HL-60/S4 treated with phorbol 12-myristate 13-acetate at 8.2 ng/mL for 4 days and 3 days (cell line): Measurements from ENCODE around the gene RHOG.
"Not testable (repeated sequence)": the region's sequence is repeated elsewhere in the genome, so short reads cannot be mapped to it uniquely, and the experiment has no call there.

Experiments used
- in situ Hi-C: fragments of 300-500 bp; cut with MboI; formaldehyde crosslinking; loops from 2 replicates; pipeline ENCODE4 v1.15.0; 2022; ENCODE audit warnings: low sequenced_read_pairs

Gene RHOG

DNA sequence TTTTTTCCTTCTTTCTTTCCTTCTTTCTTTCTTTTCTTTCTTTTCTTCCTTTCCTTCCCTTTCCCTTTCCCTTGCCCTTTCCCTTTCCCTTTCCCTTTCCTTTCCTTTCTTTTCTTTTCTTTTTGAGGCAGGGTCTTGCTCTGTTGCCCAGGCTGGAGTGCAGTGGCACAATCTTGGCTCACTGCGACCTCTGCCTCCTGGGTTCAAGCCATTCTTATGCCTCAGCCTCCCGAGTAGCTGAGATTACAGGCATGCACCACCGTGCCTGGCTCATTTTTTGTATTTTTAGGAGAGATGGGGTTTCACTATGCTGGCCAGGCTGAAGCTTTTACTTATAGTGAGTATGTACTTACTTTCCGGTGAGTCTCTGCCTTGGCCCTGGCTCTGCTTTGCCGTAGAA, 25.9 kb downstream of the RHOG start:
- in situ Hi-C loops: not testable (repeated sequence)

DNA sequence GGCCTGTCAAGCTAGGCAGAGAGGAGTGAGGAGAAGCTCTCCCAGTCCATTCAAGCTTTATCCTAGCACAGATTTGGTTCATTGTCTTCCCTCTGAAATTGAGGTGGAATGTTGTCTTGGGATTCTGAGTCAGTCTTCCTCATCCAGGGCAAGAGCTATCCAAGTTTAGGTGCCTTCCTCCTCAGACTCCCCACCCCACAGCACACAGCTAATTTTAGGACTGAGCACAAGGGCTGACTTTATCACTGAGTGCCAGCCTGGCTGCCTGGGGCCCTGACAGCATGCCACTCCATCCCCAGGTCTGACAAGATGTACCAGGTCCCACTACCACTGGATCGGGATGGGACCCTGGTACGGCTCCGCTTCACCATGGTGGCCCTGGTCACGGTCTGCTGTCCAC, 29.8 kb downstream of the RHOG start:
- in situ Hi-C loops: no loop called here

DNA sequence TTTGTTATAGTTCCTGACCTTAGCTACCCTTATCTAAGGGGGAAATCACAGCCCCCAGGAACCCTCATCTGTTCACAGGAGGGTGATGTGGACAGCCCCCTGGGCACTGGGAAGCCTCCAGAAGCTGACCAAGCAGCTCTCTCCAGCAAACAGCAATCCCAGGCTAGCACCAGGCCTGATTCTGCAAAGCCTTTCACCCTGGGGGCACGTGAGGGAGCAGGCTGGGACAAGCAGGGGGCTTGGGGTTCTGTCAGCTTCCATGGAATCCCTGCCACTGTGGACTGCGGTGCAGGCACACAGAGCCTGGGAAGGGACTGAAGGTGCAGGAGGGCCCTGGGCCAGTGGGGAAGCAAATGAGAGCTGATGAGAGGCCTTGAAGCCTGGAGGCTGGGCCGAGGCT, 30.3 kb downstream of the RHOG start:
- in situ Hi-C loops: no loop called here

DNA sequence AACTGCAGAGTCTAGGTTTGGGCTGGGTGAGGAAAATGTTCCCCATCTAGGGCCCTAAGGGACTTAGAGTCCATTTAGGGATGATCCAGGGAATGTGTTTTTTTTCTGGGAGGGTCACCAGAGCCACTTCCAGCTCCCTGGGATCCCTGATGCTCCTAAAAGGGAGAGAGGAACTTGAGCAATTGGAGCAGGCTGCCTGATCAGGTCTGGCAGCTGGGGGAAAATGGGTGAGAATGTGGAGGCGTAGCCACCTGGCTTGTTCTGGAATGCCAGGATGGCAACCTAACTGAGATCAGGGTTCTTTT, 31.2 kb downstream of the RHOG start:
- in situ Hi-C loops: no loop called here

DNA sequence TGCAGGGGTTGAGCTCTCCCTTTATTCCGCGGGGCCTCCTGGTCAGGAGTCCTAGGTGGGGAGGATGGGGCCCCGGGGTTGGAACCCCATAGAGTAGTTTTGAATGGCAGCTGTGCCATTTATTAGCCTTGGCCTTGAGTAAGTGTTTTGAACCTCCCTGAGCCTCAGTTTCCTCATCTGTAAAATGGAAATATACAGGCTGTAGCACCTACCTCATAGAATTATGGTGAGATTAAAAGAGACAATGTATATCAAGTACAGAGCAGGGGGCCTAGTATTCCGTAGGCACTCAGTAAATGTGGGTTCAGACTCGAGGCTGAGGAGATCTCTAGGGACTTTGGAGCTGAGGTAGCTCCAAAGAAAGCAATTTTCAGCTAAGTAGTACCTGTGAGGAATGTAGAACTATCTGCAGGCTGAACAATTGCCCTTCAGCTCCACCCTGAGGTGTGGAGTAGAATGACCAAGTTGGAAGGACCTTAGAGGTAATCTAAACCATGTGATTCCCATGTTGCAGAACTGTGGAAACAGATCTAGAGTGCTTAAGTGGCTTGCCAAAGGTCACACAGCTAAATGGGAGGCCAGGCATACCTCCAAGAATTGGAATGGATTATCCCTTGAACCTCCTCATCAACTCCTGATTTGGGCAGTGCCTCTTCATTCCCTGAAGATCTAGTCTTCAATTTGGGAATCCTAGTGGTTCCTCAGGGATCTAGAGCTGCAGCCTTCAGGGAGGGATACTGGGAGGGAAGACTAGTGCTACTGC, 31.7 kb downstream of the RHOG start:
- in situ Hi-C loops: no loop called here

DNA sequence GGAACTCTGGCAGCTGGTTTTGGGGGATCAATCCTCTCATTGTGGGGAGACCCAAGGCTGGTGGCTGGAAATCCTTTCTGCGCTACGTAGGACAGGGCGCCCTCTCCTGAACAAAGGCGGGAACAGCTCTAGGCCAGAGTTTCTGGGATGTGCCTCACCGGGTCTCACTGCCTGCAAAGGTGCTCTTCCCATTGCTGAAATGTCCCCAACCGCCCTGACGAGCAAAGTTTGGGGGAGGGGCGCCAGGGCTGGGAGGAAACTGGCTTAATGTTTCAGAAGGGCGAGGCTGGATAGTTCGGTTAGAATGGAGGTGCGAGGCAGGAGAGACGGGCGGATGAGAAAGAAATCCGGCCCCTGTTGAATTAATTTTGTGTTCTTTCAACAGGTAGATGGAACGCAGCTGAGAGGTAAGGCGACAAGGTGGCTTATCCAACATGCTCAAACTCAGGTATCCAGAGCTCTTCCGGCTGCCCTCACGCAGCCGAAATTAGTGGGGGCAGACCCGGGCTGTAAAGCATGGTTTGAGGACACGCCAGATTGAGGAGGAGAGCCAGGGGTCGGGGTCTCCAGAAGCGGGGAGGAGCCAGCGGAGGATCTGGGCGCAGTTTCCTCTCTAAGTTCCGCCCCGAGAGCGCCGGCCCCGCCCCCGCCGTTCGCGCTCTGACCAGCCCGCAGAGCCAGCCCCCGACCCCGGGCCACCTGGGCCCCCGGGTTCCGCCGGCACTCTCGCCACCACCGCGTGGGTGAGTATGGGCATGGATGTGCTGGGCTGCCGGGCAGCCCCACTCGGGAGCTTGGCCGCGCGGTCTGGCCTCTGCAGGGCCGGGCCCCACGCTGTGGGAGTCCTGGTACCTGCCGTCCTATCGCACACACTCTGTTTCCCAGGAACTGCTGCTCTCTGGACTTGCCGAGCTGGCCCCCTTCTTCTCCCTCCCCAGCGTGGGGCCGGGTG, 32.6 kb downstream of the RHOG start, which contains the start of gene PGAP2:
Gene PGAP2 (plus strand): TSS at position 652 of the 952 bp plus-strand sequence. CDS start 2,700 bp downstream, outside the sequence.
- in situ Hi-C loops: no loop called here

DNA sequence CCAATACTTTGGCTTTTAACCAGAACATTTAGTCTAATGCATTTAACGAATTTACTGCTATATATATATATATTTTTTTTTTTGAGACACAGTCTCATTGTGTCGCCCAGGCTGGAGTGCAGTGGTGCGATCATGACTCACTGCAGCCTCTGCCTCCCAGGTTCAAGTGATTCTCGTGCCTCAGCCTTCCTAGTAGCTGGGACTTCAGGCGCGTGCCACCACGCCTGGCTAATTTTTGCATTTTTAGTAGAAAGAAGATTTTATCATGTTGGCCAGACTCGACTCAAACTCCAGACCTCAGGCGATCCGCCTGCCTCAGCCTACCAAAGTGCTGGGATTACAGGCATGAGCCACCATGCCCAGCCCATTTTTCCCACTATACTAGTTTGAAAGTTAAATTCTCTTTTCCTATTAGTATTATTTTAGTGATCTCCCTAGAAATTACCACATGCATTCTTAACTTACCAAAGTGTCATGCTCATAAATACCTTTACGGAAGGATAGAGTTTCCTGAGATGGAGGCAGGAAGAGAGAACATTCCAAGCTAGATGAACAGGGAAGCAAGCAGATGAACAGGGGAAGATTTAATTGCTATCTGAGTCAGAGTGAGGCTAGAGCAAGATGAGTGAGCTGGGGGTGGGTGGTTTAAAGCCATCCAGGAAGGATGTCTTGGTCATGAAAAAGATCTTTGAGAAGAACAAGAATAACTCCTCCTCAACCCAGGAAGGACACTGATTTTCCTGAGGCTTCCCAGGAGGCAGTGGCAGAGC, 36.8 kb downstream of the RHOG start:
- in situ Hi-C loops: no loop called here

DNA sequence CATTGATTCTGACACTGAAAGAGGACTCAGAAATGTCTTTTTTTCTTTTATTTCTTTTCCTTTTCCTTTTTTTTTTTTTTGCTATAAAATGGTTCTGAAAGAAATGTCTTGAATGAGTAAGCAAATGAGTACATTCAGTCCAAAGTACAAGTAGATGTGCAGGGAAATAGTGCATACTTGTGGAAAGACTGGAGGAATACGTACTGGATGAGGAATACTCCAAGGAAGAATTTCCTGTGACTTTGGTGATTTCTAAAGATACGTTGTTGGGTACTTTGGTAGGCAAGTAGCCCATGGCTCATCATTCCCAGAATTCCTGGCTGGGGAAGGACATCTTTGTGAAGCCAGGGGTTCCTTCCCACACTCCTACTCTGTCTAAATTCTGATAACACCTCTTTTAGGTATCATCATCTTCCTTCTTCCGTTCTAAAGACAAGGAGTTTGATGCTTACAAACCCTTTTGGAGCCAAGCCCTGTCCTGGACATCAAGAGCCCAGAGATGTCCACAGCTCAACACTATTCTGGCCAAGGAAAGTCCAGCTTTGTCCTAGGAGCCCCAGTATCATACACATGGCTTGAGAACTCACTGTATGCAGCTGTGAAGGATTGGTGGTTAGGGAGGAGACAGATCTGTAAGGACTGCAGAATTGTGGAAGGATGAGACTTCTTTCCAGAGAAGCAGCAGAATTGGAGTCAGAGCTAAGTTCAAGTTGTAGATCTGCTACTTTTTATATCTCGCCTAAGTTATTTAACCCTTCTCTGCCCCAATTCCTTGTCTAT, 38.6 kb downstream of the RHOG start:
- in situ Hi-C loops: no loop called here

DNA sequence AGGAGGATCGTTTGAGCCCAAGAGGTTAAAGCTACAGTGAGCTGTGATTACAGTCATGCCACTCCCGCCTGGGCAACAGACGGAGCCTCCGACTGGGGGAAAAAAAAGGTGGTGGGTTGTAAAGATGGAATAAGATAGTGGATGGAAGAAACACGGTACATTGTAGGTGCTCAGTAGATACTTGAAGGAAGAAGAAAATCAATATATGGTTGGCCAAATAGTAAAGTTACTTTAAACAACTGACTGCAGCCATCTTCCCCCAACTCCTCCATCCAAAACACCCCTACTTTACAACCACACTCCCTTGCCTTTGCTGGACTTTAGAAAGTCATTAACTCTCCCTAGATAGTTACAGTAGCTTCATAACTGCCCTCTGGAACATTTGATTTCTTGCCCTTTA, 40.9 kb downstream of the RHOG start:
- in situ Hi-C loops: no loop called here

DNA sequence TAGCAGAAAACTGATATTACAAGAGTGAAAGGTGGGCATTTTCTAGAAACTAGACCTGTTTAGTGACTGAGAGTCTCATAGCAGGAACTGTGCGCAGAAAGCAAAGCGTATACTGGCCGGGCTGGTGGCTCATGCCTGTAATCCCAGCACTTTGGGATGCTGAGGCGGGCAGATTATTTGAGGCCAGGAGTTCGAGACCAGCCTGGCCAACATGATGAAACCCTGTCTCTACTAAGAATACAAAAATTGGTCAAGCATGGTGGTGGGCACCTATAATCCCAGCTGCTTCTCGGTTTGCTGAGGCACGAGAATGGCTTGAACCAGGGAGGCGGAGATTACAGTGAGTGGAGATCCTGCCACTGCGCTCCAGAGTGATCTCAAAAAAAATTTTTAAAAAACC, 41.6 kb downstream of the RHOG start:
- in situ Hi-C loops: no loop called here

DNA sequence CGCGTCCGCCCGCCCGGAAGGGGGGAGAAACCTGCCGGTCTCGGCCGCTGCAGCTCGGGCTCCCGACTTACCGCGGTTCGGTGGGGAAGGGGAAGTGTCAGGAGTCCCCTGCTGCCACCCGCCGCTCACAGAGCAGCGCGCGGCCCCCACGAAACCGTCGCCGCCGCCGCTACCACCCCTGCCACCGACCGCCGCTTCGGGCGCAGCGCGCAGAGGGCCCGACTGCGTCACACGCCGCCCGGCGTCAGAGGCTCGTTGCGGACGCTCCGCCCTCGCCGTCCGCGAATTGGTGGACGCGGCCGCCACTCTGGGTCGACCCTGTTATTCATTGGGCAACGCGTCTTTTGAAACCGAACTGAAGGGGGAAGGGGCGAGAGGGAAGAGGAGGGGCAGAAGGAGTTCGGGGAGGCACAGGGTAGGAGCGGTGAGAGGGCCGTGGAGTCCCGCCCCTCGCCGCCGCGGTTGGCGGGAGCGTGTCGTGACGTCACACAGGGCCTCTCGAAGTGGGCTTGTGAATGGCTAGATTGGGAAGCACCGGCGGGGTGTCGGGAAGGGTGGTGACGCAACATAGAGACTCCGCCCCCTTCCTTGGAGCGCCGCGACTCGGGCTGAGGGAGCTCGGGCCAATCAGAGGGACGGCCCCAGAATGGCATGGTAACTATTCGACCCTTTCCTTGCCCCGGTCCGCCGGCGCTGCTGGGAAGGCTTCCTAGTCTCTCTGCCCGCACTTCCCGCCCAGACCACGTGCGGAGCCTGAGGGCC, 43.2 kb downstream of the RHOG start, which contains the start of gene NUP98:
Gene NUP98 (minus strand): TSS at position 226 of the 762 bp plus-strand sequence. CDS start 15,437 bp downstream, outside the sequence.
- in situ Hi-C loops: no loop called here

DNA sequence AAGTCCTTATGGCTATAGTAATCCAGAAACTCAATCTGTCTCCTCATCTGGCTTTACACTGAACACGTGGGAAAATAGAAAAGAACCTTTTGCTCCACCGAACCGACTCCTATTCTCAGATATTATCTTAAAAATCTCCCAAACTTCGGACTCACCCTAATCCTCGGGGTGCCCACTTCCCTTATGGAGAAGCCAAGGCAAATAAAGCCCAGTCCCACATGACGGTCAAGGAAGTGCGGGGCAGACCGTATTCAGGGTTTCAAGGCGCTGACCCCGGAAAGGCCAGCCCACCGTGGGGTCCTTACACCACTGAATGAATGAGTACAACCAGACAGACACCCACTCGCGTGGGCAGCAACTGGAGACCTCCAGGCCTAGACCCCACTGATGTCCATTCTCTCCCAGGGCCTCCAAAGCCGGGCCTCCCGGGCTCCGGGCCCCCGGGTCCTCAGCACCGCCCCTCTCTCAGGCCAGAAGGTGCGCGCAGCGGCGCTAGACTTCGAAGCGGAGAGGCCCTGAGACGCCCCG, 43.9 kb downstream of the RHOG start:
- in situ Hi-C loops: no loop called here

DNA sequence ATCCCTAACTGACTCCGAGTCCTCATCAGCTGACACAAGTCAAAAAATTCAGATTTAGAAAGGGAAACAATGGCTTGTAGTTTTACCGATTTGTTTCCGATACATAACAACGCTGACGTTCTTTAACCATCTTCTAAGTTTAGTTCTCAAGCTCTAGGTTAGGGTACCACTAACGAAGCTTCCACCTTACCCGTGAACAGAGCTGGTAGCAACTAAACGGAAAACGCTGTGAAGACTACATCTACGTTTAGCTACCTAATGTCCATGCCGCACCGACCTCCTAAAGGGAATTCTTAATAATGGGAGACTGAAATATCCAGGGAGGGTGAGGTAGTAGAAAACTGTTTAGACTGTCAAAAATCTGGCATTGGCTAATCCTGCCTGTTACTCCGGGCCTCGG, 44.4 kb downstream of the RHOG start:
- in situ Hi-C loops: no loop called here

DNA sequence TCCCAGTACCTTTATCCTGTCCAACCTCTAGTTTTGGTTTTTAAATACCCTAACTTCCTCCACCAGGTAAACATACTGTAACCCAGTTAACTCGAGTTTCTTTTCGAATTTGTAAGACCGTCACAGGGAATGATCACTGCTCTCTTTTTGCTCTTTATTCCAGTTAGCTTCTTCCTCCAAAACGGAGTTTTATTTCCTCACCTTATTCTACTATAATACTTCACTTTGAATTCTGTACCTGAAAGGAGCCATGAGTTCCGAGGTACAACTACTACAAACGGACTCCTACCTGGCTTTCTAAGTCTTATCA, 44.8 kb downstream of the RHOG start:
- in situ Hi-C loops: no loop called here

DNA sequence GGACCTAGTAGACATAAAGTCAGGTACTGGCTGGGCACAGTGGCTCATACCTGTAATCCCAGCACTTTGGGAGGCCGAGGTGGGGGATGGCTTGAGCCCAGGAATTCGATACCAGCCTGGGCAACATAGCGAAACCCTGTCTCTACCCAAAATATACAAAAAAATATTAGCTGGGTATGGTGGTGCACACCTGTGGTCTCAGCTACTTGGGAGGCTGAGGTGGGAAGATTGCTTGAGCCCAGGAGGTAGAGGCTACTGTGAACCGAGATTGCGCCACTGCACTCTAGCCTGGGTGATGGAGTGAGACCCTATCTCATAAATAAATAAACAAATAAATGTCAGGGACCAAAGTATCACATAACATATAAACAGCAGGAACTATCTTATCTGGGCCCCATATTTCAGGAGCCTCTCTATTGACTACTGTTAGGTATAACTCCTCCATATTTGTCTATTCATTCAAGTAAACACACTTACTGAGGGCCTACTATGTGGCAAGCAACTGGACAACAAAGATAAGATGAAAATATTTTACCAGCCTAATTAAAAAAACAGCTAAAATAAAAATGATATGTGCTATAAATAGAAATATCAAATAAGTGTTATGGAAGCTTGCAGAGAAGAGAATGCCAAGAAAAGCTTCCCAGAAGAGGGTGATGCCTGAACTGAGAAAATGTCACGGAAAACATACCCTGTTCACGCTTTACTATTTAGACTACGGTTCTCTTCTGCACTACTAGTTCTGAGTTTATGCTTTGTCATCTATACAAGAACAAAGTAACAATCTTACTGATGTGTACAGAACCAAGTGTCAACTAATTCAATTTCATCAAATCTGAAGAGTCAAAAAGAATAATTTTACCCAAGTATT, 45.4 kb downstream of the RHOG start:
- in situ Hi-C loops: no loop called here

DNA sequence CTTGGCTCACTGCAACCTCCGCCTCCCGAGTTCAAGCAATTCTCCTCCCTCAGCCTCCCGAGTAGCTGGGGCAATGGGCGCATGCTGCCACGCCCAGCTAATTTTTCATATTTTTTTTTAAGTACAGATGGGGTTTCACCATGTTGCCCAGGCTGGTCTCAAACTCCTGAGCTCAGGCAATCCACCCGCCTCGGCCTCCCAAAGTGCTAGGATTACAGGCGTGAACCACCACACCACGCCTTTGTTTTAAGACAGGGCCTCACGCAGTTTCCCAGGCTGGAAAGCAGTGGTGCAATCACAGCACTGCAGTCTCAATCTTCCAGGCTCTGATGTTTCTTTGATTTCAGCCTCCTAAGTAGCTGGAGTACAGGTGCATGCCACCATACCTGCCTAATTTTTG, 46.4 kb downstream of the RHOG start:
- in situ Hi-C loops: not testable (repeated sequence)

DNA sequence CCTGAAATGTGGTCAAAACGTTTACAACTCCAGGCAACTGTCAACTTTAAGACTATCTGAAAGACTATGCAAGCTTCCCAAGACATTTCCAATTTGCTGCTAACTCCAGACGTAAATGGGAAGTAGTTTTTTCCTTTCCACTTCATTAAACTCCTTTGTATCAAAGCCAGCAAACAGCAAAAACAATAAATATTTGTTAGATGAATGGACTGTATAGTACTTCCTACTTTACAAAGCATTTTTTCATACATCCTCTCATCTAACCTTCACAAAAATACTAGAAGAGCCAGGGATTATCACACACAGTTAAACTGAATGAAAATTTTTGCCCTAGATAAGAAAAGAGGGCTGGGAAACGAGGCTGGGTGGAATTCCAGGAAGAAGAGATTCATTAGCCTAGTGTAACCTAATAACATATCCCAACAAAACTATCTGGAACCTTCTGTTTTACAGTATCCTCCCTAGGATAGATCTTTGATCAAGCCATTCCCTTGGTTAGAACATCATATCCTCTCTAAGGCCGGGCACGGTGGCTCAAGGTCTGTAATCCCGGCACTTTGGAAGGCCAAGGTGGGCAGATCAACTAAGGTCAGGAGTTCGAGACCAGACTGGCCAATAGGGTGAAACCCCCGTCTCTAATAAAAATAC, 53.9 kb downstream of the RHOG start:
- in situ Hi-C loops: no loop called here

DNA sequence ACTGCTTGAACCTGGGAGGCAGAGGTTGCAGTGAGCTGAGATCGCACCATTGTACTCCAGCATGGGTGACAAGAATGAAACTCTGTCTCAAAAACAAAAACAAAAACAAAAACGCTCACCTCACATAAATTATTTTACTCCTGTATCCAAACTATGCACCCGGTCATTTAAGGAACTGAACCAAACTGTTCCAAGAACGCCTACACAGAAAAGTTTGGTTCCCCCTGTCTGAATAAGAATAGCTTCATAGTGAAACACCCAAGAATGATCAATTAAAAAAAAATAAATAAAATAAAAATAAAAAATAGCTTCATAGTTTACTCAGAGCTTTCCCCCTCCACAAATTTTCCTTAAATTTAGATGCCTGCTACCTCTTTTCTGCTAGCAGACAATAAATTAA, 57.1 kb downstream of the RHOG start:
- in situ Hi-C loops: no loop called here
